Spleen (tissue), 11 donors: ENCODE data around the gene HMCN2. TPM values are rescaled to one million over a fixed set of nuclear protein-coding genes. Genes with fewer than 3 reads are reported as not detected.

Experiments
- DNase-seq: peaks from one replicate; pipeline ENCODE4 v3.0.0-alpha.2; 2020
- H3K27ac ChIP-seq, 8 donors: fragments of 200-600 bp; sonication (generic) in 7 of 8; 1 replicate in 4 of 8; 2 replicates in 4 of 8; pipeline versions ENCODE4 v1.5.0 to v1.8.0; 2016 to 2021; ENCODE audit warnings: inconsistent platforms in 4 of 8, mild to moderate bottlenecking in 4 of 8, moderate library complexity in 1 of 8
- H3K27me3 ChIP-seq, 7 donors: fragments of 200-600 bp; sonication (generic) in 6 of 7; replicated peaks in 1 of 7; 1 replicate in 4 of 7; 2 replicates in 3 of 7; pipeline versions ENCODE4 v1.5.0 to v1.8.0; 2016 to 2021; ENCODE audit warnings: inconsistent platforms in 3 of 7, mild to moderate bottlenecking in 1 of 7
- H3K36me3 ChIP-seq, 6 donors: fragments of 200-600 bp; sonication (generic) in 5 of 6; 1 replicate in 4 of 6; 2 replicates in 2 of 6; pipeline versions ENCODE4 v1.5.0 to v1.8.0; 2016 to 2021; ENCODE audit warnings: inconsistent platforms in 2 of 6
- H3K4me1 ChIP-seq, 6 donors: fragments of 200-600 bp; sonication (generic) in 5 of 6; 1 replicate in 3 of 6; 2 replicates in 3 of 6; pipeline versions ENCODE4 v1.5.0 to v1.8.0; 2016 to 2021; ENCODE audit warnings: inconsistent platforms in 3 of 6
- H3K4me3 ChIP-seq, 8 donors: fragments of 200-600 bp; sonication (generic) in 7 of 8; 1 replicate in 4 of 8; 2 replicates in 4 of 8; pipeline versions ENCODE4 v1.5.0 to v1.8.0; 2016 to 2021; ENCODE audit warnings: inconsistent platforms in 4 of 8, mild to moderate bottlenecking in 4 of 8, moderate library complexity in 2 of 8
- H3K9me3 ChIP-seq, 8 donors: fragments of 200-600 bp; sonication (generic) in 7 of 8; 1 replicate in 4 of 8; 2 replicates in 4 of 8; pipeline versions ENCODE4 v1.5.0 to v1.8.0; 2016 to 2021; ENCODE audit warnings: inconsistent platforms in 4 of 8
- POLR2A ChIP-seq, 3 donors: fragments of 450-650 bp; IDR thresholded peaks; one replicate each; pipeline ENCODE4 v1.5.1; 2017; ENCODE audit warnings: antibody characterized with exemption in 3 of 3, mild to moderate bottlenecking in 1 of 3
- POLR2AphosphoS5 ChIP-seq, 3 donors: sonication (generic); formaldehyde crosslinking; IDR thresholded peaks; one replicate each; pipeline ENCODE4 v1.5.1; 2017; ENCODE audit warnings: antibody characterized with exemption in 3 of 3
- WGBS, 5 donors: extraction: QIAGEN DNeasy Blood & Tissue Kit in 3 of 5; methylation state at CpG; one replicate each; pipeline versions ENCODE4 v1.1.5 to v1.1.7; 2013 to 2018; 5-methylcytosine and 5-hydroxymethylcytosine counted together
- intact Hi-C: fragments of 100-400 bp; cut with DNase I; formaldehyde crosslinking; loops from one replicate; pipeline ENCODE4 v1.15.0; 2023; ENCODE audit warnings: low total_unique reads
- polyA plus RNA-seq, 3 donors: library from polyadenylated mRNA; stranded (reverse); fragments of 200-250 nt; gene quantifications; one replicate each; pipeline ENCODE4 v1.2.1, GENCODE V29; 2013
- total RNA-seq, 7 donors: library from RNA; depleted of rRNA in 3 of 7; stranded (reverse); fragments of >200 nt in 3 of 7; fragmentation: NEBNext Ultra II Directional in 4 of 7; extraction: Animal tissue kit (Norgen Biotek cat#: 25700) in 4 of 7; gene quantifications; one replicate each; pipeline versions ENCODE4 v1.1.0 to v1.2.1, GENCODE V29; 2016 to 2021
- TF ChIP-seq, protein P1 (sequence below), 11 experiments: fragments of 200-600 bp in 7 of 11; fragments of 450-650 bp in 4 of 11; sonication (generic) in 4 of 11; IDR thresholded peaks in 8 of 11; conservative IDR thresholded peaks in 3 of 11; 1 replicate in 7 of 11; 2 replicates in 4 of 11; pipeline versions ENCODE4 v1.4.0 to v1.8.0; 2016 to 2021; ENCODE audit warnings: antibody characterized with exemption in 11 of 11, inconsistent platforms in 4 of 11, mild to moderate bottlenecking in 1 of 11
- donor health status: healthy with polysubstance abuse.
- donor health status: DM: no; HTN: no; CAD: no; lungs with moderate emphysema.
- donor health status: DM: no; HTN: no; CAD: no.
- donor health status: Bipolar disorder and iron deficiency.
- donor health status: healthy.
- donor health status: DM: no; HTN: no; CAD: no.
- donor health status: DM: yes; HTN: yes; CAD: no.

HMCN2 gene
- total and polyA plus RNA-seq, 10 donors, result 0.09 to 1.9 (median 0.73) TPM

DNA sequence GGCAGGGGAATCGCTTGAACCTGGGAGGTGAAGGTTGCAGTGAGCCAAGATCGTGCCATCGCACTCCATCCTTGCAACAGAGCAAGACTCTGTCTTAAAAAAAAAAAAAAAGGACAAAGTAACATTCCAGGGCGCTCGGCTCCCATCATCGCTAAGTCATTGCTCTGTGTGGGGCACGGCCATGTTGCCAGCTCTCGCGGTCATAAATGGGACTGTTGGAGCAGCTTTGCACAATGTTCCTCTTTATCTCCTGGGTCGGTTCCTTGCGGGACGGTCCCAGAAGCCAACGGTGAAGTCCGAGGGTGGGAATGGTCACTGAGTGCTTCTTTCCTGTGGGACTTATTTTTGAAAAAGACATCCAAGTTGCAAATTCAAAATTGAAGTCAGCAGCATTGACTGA is 65.5 kb downstream of the HMCN2 start:
- TF ChIP-seq POLR2AphosphoS5 (IDR thresholded peaks at IDR 0.05), result no peak
- TF ChIP-seq, protein P1, sequence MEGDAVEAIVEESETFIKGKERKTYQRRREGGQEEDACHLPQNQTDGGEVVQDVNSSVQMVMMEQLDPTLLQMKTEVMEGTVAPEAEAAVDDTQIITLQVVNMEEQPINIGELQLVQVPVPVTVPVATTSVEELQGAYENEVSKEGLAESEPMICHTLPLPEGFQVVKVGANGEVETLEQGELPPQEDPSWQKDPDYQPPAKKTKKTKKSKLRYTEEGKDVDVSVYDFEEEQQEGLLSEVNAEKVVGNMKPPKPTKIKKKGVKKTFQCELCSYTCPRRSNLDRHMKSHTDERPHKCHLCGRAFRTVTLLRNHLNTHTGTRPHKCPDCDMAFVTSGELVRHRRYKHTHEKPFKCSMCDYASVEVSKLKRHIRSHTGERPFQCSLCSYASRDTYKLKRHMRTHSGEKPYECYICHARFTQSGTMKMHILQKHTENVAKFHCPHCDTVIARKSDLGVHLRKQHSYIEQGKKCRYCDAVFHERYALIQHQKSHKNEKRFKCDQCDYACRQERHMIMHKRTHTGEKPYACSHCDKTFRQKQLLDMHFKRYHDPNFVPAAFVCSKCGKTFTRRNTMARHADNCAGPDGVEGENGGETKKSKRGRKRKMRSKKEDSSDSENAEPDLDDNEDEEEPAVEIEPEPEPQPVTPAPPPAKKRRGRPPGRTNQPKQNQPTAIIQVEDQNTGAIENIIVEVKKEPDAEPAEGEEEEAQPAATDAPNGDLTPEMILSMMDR (IDR thresholded peaks at IDR 0.05 in 8 of 11, conservative IDR thresholded peaks at IDR 0.05 in 3 of 11), result no peak
- no peak for TF ChIP-seq POLR2A (IDR thresholded peaks at IDR 0.05)
- no peaks in the 10 kb centered on the region for H3K36me3 ChIP-seq
- no peak overlapping the region for H3K27ac ChIP-seq
- WGBS, 5 donors, result 84 to 89% (median 86%) methylated on average over 14 of the region's 14 CpGs
- H3K27me3 ChIP-seq, result peaks cover 0 to 95% (median 35%) of the 10 kb centered on the region in 7 donors
- no peaks in the 10 kb centered on the region for H3K9me3 ChIP-seq
- no peak overlapping the region for H3K4me3 ChIP-seq
- DNase-seq, result no peak
- peaks cover 0 to 12% (median 0%) of the 10 kb centered on the region in 6 donors for H3K4me1 ChIP-seq
- intact Hi-C loops, result no loop called here

DNA sequence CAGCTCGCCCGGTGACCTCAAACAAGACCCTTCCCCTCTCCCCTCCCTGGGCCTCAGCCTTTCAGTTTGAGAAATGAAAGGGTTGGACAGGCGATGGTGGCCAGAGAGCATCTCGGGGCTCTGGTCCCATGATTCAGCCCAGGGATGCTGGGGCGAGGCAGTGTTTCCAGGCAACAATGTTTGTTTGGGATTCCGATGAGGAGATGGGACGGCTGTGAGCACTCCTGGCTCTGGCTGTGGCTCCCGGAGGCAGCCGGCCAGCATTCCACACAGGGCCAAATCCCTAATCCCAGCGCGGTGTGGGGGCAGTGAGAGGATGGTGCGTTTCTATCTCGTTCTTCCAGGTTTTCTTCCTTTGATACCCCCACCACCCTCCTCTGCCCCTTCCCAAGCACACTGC is 66.0 kb downstream of the HMCN2 start:
- Histone ChIP-seq H3K4me3 (no peak overlapping the region), H3K4me1 (peaks cover 0 to 12% (median 0%) of the 10 kb centered on the region in 6 donors), H3K27me3 (peaks cover 0 to 95% (median 30%) of the 10 kb centered on the region in 7 donors), H3K36me3 (no peaks in the 10 kb centered on the region), H3K9me3 (no peaks in the 10 kb centered on the region), H3K27ac (no peak overlapping the region)
- 66 to 88% (median 85%) methylated on average over 13 of the region's 13 CpGs for WGBS, 5 donors
- intact Hi-C loops, result no loop called here
- TF ChIP-seq, protein P1 (IDR thresholded peaks at IDR 0.05 in 8 of 11, conservative IDR thresholded peaks at IDR 0.05 in 3 of 11), result no peak
- TF ChIP-seq POLR2A (IDR thresholded peaks at IDR 0.05), result no peak
- peak in 1 of 3 donors; percentile 29 for TF ChIP-seq POLR2AphosphoS5 (IDR thresholded peaks at IDR 0.05)
- DNase-seq, result no peak

GRCh38 chr9:130332384-130332926 is 66.9 kb downstream of the HMCN2 start:
- 70 to 81% (median 79%) methylated on average over 22 to 26 of the region's 26 CpGs for WGBS, 5 donors
- H3K27me3 ChIP-seq, result peaks cover 0 to 95% (median 21%) of the 10 kb centered on the region in 7 donors
- H3K4me1 ChIP-seq, result peaks cover 0 to 12% (median 0%) of the 10 kb centered on the region in 6 donors
- H3K27ac ChIP-seq, result no peak overlapping the region
- H3K9me3 ChIP-seq, result no peaks in the 10 kb centered on the region
- peak; percentile 61 for DNase-seq
- no peaks in the 10 kb centered on the region for H3K36me3 ChIP-seq
- H3K4me3 ChIP-seq, result no peak overlapping the region
- intact Hi-C loops, result no loop called here
- no peak for TF ChIP-seq POLR2A (IDR thresholded peaks at IDR 0.05)
- no peak for TF ChIP-seq POLR2AphosphoS5 (IDR thresholded peaks at IDR 0.05)
- TF ChIP-seq, protein P1 (IDR thresholded peaks at IDR 0.05 in 8 of 11, conservative IDR thresholded peaks at IDR 0.05 in 3 of 11), result no peak

DNA sequence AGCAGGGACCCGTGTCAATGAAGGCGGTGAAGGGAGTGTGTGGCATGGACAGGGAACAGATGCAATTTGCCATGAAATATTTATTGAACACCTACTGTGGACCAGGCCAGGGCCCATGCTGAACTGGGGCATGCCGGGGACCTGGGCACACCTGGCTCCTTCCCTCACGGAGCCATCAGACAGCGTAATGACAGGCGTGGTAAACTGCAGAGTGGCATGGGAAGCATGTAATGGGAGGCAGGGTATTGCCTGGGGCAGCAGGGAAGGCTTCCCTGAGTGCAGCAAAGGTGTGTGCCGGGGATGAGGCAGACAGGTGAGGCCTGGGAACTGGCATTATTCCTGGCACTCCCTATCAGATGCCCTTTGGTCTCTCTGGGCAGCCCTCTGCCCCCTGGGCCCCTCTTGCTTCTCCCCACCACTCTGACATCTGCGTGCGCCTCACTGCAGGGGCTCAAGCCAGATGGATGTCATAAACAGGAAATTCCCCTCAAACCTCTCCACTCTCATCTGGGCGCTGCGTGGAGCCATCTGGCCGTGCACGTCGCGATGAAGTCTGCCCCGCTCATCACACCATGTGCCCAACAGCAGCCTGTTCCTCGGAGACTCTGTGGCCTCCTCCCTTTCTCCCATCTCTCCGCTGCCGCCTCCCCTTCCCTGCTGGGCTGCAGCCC is 67.6 kb downstream of the HMCN2 start:
- TF ChIP-seq POLR2AphosphoS5 (IDR thresholded peaks at IDR 0.05), result peak in 1 of 3 donors; percentile 13
- TF ChIP-seq, protein P1 (IDR thresholded peaks at IDR 0.05 in 8 of 11, conservative IDR thresholded peaks at IDR 0.05 in 3 of 11), result no peak
- no peak for TF ChIP-seq POLR2A (IDR thresholded peaks at IDR 0.05)
- DNase-seq, result peak; percentile 61
- Histone ChIP-seq H3K4me3 (no peak overlapping the region), H3K27me3 (peaks cover 0 to 92% (median 14%) of the 10 kb centered on the region in 7 donors), H3K4me1 (peaks cover 0 to 5% (median 0%) of the 10 kb centered on the region in 6 donors), H3K36me3 (no peaks in the 10 kb centered on the region), H3K27ac (no peak overlapping the region), H3K9me3 (no peaks in the 10 kb centered on the region)
- intact Hi-C loops, result no loop called here
- WGBS, 5 donors, result 35 to 44% (median 38%) methylated on average over 13 to 19 of the region's 19 CpGs
